ENCODE measurements around the gene FSD1L. TPM values are rescaled to one million over a fixed set of nuclear protein-coding genes. Genes with fewer than 3 reads are reported as not detected.

The FSD1L gene
- total RNA-seq, 1 experiment from 2014 or later = 5.6 TPM

DNA sequence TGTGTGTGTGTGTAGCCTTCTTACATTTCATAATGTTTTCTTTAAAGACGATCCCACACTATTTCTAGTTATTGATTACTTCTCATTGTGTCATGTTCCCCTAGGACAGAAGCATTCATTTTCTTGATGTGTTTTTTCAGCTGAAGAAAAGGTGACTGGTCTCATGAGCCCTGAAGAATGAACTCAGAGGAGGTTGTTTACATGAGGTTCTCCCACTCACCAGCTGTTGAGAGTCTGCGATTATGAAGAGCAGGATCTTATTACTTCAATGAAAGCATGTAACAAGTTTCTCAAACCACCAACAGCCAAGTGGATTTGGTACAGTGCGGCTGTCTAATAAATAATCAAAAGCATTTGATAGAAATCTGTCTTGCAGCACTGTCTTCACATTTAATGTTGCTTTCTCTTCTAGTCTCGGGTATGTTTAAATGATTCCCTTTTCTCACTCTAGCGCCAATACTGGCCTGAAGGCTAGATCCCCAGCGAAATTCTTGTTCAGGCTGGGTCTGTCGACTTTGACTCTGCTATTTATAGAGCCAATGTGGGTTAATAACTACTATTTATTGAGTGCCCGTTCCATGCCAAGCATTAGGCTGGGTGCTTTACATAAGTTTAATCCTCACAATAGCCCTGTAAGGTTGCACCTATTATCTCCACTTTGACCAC lies 9.6 kb upstream of the FSD1L start:
- no peak for TF ChIP-seq EZH2 (IDR thresholded peaks at IDR 0.05; ENCODE audit: low read depth)
- no peak for TF ChIP-seq CTCF (conservative IDR thresholded peaks at IDR 0.05)
- ChIA-PET CTCF (interaction anchor here (0.7 kb wide), 1 partner anchor 1648 kb away, joined by 4 read pairs; no protein-coding TSS in a partner anchor), POLR2A (ENCODE audit: unreplicated experiment) (no interaction called here)
- Histone ChIP-seq H3K27me3 (ENCODE audit: insufficient read depth, low read depth) (no peaks in the 10 kb centered on the region), H4K20me1 (ENCODE audit: insufficient read depth) (no peaks in the 10 kb centered on the region), H3K27ac (no peak overlapping the region), H3K79me2 (ENCODE audit: low read depth) (no peaks in the 10 kb centered on the region), H3F3A (ENCODE audit: insufficient read depth, low read depth) (no peaks in the 10 kb centered on the region), H2AFZ (no peak overlapping the region), H3K36me3 (ENCODE audit: low read depth) (no peaks in the 10 kb centered on the region), H3K9me2 (ENCODE audit: insufficient read depth) (no peaks in the 10 kb centered on the region), H3K4me1 (replicated peaks; ENCODE audit: insufficient read depth) (no peaks in the 10 kb centered on the region), H3K9me3 (ENCODE audit: insufficient read depth, low read depth) (no peaks in the 10 kb centered on the region), H3K4me3 (no peak overlapping the region), H3K4me2 (no peak overlapping the region)
- no TSS peak for BruUV-seq (replicated peaks)
- intact Hi-C loops (cut with micrococcal nuclease; ENCODE audit: unreplicated experiment) = no loop called here
- DNase-seq = no peak

DNA sequence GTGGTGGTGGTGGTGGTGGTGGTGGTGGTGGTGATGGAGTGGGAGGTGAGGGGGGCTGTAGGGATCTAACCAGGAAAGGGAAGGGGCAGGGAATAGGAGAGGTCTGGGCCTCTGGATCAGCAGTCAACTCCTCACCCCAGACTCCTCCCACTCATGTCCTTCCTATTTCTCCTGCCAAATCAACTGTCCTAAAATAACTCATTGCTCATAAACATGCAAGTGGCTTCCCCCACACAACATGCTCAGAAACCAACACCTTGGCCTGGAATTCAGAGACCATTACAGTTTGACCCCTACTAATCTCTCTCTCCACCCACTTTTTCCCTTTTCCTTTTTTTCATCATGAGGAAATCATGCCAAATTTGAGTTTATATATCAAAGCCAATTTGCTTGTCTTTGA lies 8.4 kb upstream of the FSD1L start:
- DNase-seq = no peak
- no peak overlapping the region for H2AFZ ChIP-seq
- no peaks in the 10 kb centered on the region for H3K36me3 ChIP-seq (ENCODE audit: low read depth)
- no peak overlapping the region for H3K27ac ChIP-seq
- no peaks in the 10 kb centered on the region for H3K79me2 ChIP-seq (ENCODE audit: low read depth)
- H3K9me2 ChIP-seq (ENCODE audit: insufficient read depth) = no peaks in the 10 kb centered on the region
- H3K4me2 ChIP-seq = no peak overlapping the region
- no peaks in the 10 kb centered on the region for H3K27me3 ChIP-seq (ENCODE audit: insufficient read depth, low read depth)
- H3K4me1 ChIP-seq (replicated peaks; ENCODE audit: insufficient read depth) = no peaks in the 10 kb centered on the region
- intact Hi-C loops (cut with micrococcal nuclease; ENCODE audit: unreplicated experiment) = no loop called here
- H3F3A ChIP-seq (ENCODE audit: insufficient read depth, low read depth) = no peaks in the 10 kb centered on the region
- ChIA-PET POLR2A (ENCODE audit: unreplicated experiment) (no interaction called here), CTCF (no interaction called here)
- BruUV-seq (replicated peaks) = no TSS peak
- no peaks in the 10 kb centered on the region for H4K20me1 ChIP-seq (ENCODE audit: insufficient read depth)
- H3K4me3 ChIP-seq = no peak overlapping the region
- no peaks in the 10 kb centered on the region for H3K9me3 ChIP-seq (ENCODE audit: insufficient read depth, low read depth)
- TF ChIP-seq EZH2 (IDR thresholded peaks at IDR 0.05; ENCODE audit: low read depth) (no peak), CTCF (conservative IDR thresholded peaks at IDR 0.05) (no peak)

DNA sequence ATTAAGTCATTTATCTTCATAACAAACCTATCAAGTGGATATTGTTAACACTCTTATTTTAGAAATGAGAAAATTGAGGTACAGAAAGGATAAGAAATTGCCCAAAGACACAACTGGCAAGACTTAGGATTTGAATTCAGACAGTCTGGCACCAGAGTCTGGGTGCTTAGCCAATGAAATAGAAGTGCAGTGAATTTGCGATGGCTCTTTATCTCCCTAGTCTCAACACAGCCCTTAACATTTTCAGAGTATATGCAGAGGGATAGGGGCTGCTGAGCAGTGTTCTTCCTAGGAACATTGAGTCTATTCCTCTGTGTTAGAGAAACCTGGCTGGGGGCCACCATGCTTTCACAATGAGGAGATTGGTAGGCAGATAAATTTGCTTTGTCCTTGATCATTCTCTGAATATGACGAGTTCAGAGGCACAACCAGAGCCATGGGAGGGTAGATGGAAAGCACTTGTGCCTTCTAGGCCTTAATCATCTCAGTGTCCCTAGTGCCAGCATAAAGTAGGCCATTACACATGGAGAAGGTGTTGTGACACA lies 6.1 kb upstream of the FSD1L start:
- H3K9me3 ChIP-seq (ENCODE audit: insufficient read depth, low read depth) = no peaks in the 10 kb centered on the region
- no TSS peak for BruUV-seq (replicated peaks)
- no peaks in the 10 kb centered on the region for H3K9me2 ChIP-seq (ENCODE audit: insufficient read depth)
- no peaks in the 10 kb centered on the region for H3K79me2 ChIP-seq (ENCODE audit: low read depth)
- H3K27ac ChIP-seq = no peak overlapping the region
- H3K4me2 ChIP-seq = no peak overlapping the region
- CTCF ChIA-PET = interaction anchor here (0.7 kb wide), 1 partner anchor 25 kb away, joined by 3 read pairs; no protein-coding TSS in a partner anchor
- DNase-seq = no peak
- POLR2A ChIA-PET (ENCODE audit: unreplicated experiment) = no interaction called here
- H2AFZ ChIP-seq = no peak overlapping the region
- H3F3A ChIP-seq (ENCODE audit: insufficient read depth, low read depth) = no peaks in the 10 kb centered on the region
- H4K20me1 ChIP-seq (ENCODE audit: insufficient read depth) = no peaks in the 10 kb centered on the region
- no peaks in the 10 kb centered on the region for H3K27me3 ChIP-seq (ENCODE audit: insufficient read depth, low read depth)
- TF ChIP-seq EZH2 (IDR thresholded peaks at IDR 0.05; ENCODE audit: low read depth) (no peak), CTCF (conservative IDR thresholded peaks at IDR 0.05) (no peak)
- no peaks in the 10 kb centered on the region for H3K36me3 ChIP-seq (ENCODE audit: low read depth)
- no peak overlapping the region for H3K4me3 ChIP-seq
- H3K4me1 ChIP-seq (replicated peaks; ENCODE audit: insufficient read depth) = no peaks in the 10 kb centered on the region
- intact Hi-C loops (cut with micrococcal nuclease; ENCODE audit: unreplicated experiment) = no loop called here

Data from PC-9 (cell line).